ENCODE data around the gene ADAD2.

DNA sequence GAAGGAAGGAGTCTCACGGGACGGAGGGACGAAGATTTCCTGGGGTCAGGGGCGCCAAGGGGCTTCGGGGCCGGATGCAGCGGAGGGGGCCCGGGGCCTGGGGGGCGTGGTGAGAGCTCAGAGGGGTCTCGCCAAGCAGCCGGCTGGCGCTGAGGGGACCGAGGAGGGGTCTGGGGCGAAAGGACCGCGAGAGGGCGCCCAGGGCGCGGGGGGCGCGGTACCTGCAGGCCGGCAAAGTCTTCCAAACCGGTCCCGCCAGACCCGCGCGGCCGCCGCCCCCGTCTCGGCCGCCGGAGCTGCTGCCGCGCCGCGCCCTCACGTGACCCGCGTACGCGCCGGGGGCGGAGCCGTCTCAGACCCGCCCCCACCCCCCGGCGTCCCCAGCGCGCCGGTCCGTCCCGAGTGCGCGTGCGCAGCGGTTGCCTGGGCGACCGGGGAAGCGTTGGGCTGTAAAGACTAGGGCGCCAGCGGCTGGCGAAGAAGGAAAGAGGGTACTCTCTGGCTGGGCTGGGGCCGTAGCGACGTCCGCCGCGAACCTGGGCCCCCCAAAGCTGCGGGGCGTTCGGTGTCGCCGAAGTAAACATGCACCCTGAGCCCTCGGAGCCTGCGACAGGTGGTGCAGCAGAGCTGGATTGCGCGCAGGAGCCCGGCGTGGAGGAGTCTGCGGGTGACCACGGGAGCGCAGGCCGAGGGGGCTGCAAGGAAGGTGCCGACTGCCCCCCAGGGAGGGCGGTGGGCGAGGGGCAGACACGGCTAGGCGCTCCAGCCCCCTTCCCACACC is 45.9 kb upstream of the ADAD2 start, which contains the start of the genes DNAAF1 and HSDL1:
- TF ChIP-seq, protein P1, sequence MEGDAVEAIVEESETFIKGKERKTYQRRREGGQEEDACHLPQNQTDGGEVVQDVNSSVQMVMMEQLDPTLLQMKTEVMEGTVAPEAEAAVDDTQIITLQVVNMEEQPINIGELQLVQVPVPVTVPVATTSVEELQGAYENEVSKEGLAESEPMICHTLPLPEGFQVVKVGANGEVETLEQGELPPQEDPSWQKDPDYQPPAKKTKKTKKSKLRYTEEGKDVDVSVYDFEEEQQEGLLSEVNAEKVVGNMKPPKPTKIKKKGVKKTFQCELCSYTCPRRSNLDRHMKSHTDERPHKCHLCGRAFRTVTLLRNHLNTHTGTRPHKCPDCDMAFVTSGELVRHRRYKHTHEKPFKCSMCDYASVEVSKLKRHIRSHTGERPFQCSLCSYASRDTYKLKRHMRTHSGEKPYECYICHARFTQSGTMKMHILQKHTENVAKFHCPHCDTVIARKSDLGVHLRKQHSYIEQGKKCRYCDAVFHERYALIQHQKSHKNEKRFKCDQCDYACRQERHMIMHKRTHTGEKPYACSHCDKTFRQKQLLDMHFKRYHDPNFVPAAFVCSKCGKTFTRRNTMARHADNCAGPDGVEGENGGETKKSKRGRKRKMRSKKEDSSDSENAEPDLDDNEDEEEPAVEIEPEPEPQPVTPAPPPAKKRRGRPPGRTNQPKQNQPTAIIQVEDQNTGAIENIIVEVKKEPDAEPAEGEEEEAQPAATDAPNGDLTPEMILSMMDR (IDR thresholded peaks at IDR 0.05), result peak; percentile 27
- no peak for TF ChIP-seq ZFX (IDR thresholded peaks at IDR 0.05; ENCODE audit: borderline replicate concordance)

All from 22Rv1 (cell line).